Stimulated activated naive CD4-positive, alpha-beta T cell (primary cell): ENCODE measurements around the gene PON2.
A peak's percentile ranks its signal among the peaks of the same experiment; 100 is the strongest.
"Not testable (repeated sequence)": the region's sequence is repeated elsewhere in the genome, so short reads cannot be mapped to it uniquely, and the experiment has no call there.

ENCODE experiments used
- DNase-seq, 6 experiments: peaks; one replicate each; lab custom pipeline; 2025; lab: John Stamatoyannopoulos, UW

PON2 gene

GRCh38 chr7:95405208-95405607 is 29.6 kb downstream of the PON2 start:
- no peak for DNase-seq

GRCh38 chr7:95404316-95404865 is 30.4 kb downstream of the PON2 start:
- no peak for DNase-seq

- DNase-seq: no peak
Measured at GRCh38 chr7:95398155-95398940, 36.5 kb downstream of the PON2 start.

DNA sequence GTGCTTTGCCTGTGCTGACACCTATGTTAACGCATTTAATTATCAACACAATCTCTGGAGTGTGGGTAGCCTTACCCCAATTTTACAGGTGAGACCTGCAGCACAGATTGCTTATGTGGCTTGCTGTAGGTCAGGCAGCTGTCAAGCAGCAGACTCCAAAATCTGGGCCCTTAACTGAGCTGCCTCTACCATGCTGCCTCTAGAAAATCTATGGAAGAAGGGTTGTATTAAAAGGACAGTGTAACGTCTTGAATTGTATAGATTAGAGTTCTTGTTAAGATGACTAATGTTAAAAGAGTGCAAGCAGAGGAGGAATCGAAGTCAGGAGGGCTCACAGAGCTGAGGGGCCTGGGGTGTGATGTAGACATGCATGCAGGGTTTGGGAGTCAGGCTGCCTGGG is 37.4 kb downstream of the PON2 start:
- no peak for DNase-seq

- peak in 3 of 6 experiments; percentile 30 to 36 (median 31) for DNase-seq
Measured at GRCh38 chr7:95396136-95397032, 38.4 kb downstream of the PON2 start, which contains the start of gene PON3. Gene PON3, minus strand, starts transcription at chr7:95396375. Its CDS starts 25 bp downstream, at chr7:95396350.

DNA sequence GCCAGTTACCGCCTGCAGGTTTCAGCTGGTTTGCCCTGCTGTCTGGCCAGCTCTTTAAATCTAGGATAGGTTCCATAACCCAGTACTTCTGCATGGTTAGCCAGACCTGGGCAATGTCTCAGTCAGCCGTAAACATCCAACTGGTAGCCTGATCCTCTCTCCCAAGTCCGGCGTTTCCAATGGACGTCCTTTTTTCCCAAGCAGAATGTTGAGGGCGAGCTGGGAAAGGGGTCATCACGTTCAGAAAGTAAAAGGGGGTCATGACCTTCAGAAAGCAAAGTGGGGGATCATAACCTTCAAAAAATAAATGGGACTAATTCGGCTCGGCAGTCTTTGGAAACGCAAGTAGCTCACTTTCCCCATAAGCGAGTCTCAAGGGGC is 39.1 kb downstream of the PON2 start:
- DNase-seq: no peak

DNA sequence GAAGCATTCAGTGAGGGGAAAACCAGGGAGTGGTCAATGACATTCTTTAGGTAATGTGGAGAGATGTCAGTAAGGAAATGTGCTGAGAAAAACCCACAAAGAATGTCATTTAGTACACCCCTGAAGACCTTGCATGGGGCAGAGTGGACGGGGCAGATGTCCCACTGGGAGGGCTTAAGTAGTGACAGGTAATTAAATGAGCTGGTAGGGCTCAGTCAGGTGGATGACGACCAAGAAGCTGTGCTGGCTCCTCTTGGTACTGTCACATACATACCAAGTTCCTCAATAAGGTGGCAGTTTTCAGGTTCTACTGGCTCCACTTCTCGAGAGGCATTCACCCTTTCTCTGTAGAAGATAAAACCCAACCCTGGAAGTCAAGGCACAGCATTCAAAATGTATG is 40.5 kb downstream of the PON2 start:
- DNase-seq: no peak

DNA sequence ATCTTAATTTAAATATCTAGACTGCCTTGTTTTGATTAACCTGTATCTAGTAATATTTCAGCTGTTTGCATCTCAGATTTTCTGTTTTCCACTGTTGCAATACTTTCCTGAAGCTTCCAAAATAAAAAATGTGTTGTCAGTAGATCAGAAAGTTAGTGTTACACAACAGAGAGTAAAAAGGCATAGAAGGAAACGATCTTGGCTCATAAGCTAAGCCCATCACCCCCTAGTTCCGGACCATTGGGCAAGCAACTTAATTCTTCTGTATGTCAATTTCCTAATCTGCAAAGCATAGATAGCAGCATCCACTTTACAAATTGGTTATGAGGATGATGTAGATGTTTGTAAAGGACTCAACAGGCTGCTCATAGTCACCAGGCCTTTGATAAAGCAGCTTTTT is 43.1 kb downstream of the PON2 start:
- no peak for DNase-seq

DNA sequence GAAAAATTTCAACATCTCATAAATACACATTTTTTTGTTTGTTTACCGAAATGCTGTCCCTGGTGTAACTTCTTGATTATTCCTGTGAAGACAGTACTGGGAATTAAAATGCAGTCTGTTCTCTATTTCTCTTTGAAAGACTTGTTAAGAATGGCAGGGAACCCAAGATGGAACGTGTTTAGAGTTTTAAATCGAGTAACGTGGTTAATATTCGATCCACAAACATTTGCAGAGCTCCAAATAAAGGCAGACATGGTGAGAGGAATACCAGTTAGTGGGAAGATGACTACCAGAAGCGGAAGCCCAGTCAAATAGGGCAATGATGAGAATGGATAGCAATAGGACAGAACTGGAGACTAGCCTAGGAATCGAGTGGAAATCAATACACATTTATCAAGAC is 45.3 kb downstream of the PON2 start:
- DNase-seq: no peak

DNA sequence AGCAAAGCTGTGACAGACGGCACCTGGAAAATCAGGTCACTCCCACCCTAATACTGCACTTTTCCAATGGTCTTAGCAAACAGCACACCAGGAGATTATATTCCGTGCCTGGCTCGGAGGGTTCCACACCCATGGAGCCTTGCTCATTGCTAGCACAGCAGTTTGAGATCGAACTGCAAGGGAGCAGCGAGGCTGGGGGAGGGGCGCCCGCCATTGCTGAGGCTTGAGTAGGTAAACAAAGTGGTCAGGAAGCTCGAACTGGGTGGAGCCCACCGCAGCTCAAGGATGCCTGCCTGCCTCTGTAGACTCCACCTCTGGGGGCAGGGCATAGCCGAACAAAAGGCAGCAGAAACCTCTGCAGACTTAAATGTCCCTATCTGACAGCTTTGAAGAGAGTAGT is 55.4 kb downstream of the PON2 start:
- DNase-seq: not testable (repeated sequence)

DNA sequence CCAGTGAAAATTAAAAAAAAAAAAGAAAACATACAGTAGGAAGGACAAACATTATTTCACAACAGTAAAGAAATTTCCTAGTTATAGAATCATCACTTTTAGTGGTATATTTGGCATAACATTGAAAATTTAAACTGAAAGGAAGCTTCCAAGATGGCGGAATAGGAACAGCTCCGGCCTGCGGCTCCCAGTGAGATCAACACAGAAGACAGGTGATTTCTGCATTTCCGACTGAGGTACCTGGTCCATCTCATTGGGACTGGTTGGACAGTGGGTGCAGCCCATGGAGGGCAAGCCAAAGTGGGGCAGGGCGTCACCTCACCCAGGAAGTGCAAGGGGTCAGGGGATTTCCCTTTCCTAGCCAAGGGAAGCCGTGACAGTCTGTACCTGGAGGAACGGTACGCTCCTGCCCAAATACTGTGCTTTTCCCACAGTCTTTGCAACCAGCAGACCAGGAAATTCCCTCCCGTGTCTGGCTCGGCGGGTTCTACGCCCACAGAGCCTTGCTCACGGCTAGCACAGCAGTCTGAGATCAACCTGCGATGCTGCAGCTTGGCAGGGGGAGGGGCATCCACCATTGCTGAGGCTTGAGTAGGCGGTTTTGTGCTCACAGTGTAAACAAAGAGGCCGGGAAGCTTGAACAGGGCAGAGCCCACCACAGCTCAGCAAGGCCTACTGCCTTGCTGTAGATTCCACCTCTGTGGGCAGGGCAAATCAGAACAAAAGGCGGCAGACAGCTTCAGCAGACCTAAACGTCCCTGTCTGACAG is 58.0 kb downstream of the PON2 start:
- DNase-seq: no peak

GRCh38 chr7:95375591-95376257 is 59.1 kb downstream of the PON2 start:
- no peak for DNase-seq

DNA sequence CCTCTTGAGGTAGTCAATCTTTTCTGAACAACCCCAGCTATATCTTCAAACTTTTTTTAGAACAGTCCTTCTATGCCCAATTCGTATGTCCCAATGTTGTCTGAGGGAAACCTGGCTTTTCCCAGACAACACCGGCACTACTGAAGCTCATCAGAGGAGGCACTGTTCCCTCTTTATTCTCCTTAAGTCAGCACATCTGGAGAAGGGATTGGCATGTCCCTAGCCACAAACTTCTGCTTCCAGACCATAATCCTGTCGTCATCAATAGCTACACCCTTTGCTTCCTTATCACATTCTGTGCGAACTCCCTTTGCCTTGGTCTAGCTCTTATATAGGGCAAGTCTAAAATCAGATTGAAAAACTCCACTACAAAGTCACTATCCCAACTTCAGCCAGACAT is 61.5 kb downstream of the PON2 start:
- DNase-seq: no peak

DNA sequence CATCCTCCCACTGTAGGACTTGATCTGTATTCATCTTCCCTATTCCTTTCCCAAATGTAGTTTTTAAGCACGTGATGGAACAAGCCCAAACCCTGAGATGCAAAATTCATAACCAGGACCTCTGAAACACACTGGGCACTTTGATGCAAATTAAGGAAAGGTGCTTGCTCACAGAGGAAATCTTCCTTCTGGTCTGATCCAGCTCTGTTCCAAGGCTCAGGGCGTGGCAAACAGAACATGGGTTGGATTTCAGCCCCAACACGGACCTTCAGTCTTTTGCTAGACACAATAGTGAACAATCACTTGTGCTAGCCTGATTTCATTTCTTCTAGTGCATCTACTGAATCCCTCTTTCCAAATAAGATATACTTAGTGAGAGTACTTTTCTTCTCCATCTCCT is 66.6 kb downstream of the PON2 start:
- DNase-seq: no peak

- DNase-seq: no peak
Measured at GRCh38 chr7:95367606-95368005, 67.2 kb downstream of the PON2 start.

- no peak for DNase-seq
Measured at GRCh38 chr7:95365151-95365550, 69.7 kb downstream of the PON2 start.

DNA sequence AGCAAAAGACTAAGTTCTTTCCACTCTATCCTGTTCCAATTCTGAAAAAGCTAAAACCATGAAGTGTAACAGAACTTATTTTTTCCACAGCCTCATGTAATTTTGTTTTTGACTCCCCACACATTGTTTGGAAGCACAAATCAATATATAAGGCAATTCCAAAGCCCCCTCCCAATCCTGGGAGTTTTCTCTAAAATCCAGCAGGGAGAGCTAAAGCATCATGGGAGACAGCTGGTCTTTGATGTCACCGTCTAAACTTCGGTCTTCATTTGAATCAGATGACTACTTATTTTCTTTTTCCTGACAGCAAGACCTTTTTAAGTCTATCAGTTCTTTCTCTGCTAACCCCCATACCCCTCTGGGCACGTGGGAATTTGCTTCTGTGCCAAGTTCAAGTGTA is 77.2 kb downstream of the PON2 start:
- no peak for DNase-seq
